ENCODE data around the gene PDS5B.

DNA sequence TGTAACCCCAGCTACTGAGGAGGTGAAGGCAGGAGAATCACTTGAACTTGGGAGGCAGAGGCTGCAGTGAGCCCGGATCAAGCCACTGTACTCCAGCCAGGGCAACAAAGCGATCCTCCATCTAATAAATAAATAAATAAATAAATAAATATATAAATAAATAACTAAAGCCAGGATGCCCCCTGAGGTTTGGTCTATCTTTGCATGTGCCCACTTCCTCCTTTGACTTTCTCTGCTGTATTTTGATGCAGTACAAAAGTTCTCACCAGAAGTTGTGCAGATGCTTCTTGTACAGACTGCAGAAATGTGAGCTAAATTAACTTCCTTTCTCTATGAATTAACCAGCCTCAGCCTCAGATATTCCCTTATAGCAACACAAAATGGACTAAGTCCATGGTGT, 41.2 kb upstream of the PDS5B start:
- TF ChIP-seq POLR2A (IDR thresholded peaks at IDR 0.05): no peak
- TF ChIP-seq, protein P1, sequence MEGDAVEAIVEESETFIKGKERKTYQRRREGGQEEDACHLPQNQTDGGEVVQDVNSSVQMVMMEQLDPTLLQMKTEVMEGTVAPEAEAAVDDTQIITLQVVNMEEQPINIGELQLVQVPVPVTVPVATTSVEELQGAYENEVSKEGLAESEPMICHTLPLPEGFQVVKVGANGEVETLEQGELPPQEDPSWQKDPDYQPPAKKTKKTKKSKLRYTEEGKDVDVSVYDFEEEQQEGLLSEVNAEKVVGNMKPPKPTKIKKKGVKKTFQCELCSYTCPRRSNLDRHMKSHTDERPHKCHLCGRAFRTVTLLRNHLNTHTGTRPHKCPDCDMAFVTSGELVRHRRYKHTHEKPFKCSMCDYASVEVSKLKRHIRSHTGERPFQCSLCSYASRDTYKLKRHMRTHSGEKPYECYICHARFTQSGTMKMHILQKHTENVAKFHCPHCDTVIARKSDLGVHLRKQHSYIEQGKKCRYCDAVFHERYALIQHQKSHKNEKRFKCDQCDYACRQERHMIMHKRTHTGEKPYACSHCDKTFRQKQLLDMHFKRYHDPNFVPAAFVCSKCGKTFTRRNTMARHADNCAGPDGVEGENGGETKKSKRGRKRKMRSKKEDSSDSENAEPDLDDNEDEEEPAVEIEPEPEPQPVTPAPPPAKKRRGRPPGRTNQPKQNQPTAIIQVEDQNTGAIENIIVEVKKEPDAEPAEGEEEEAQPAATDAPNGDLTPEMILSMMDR (IDR thresholded peaks at IDR 0.05): no peak

All from gastroesophageal sphincter (tissue), 3 donors.